AML-193 (cell line): ENCODE results near the gene LRRC74B.
"Not testable (repeated sequence)": the region's sequence is repeated elsewhere in the genome, so short reads cannot be mapped to it uniquely, and the experiment has no call there.

Experiments
- DNase-seq, 2 experiments: peaks; one replicate each; lab custom pipeline; 2025; lab: John Stamatoyannopoulos, UW

LRRC74B gene, protein sequence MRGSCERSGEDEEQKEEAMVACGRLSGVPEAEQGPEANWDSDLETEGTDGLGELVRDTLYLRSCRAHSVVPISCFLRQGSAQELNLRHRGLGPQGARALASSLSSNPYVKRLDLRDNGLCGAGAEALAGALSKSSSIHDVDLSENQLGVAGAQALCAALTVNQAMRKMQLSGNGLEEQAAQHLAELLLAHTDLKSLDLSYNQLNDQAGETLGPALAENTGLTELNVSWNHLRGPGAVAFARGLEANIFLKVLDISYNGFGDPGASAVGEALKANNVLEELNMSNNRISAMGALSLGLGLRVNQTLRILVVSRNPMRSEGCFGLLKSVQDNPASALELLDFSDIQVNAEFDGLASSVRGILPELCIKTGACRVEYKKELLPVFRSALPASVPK

DNA sequence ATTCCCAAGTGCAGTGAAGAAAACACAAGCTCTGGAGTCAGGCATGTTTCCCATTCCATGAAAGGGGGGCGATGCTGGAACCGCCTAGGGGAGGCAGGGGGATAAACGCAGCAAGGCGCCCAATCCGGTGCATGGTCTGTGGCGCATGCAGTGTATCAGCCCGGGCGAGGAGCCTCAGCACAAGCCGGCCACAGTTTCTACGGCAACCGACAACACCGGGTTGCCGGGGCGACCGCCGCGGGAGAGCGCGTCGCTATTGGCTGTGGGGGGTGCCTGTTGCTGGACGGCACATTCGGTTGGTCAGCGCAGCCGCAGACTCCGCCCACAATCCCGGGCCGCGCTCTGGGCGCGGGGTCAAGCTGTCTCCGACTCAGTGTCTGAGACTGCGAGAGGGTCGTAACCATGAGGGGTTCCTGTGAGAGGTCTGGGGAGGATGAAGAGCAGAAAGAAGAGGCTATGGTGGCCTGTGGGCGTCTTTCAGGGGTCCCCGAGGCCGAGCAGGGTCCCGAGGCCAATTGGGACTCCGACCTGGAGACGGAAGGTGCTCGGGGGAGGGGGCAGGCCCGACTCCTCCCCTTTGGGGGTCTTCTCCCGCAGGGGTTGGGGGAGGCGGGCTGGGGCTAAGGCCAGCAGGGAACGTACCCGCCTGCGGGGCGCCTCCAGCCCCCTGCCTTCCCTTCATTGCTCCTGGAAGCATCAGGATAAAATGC lies at the start of gene LRRC74B:
LRRC74B (plus strand) TSS at position 362 of the 710 bp plus-strand sequence; CDS start at position 403, 41 bp downstream.
- peak; percentile 16 to 18 for DNase-seq

DNA sequence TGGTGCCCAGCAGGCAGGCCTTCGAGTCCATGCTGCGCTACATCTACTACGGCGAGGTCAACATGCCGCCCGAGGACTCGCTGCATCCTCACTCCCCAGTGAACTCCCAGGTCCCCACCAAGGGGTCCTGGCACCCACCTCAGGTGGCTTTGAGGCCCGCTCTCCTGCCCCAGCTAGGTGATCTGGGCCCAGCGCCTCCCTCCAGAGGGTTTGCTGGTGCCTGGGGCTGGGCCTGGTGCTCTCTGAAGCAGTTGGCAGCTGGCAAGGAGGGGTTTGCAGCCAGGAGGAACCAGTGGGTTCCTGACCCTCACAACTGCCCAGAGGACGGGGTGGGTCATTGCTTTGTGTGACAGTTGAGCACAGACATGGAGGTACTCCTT lies 49.7 kb upstream of the LRRC74B start:
- no peak for DNase-seq

DNA sequence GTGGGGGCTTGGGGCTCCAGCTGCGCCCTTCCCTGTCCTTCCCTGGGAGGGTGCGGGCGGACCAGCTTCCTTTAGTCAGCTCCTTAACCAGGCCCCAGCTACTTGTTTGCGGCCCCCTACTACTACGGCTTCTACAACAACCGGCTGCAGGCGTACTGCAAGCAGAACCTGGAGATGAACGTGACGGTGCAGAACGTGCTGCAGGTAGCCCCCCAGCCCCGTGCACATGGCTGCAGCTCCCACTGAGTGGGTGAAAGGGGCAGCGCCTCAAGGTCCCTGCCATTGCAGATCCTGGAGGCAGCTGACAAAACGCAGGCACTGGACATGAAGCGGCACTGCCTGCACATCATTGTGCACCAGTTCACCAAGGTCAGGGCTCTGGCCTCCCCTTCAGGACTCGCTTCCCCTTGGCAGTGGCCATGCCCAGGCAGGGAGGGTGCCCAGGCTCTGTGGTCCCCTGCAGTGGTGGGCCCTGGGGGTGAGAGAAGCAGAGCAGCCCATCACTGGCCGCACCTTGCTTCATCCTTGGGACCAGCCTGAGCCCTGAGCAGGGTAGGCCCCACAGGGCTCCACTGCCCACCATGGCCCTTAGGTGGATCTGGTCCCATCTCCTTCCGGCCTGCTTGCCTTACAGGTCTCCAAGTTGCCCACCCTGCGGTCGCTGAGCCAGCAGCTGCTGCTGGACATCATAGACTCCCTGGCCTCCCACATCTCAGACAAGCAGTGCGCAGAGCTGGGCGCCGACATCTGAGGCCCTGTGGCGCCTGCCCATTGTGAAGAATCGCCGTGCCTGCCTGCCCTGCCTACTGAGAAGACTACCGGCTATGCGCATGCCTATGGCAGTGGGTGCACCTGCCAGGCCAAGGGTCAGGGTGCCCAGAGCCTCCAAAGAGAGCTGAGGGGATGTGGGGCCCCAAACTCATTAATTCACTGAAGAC lies 48.9 kb upstream of the LRRC74B start:
- DNase-seq, result no peak

DNA sequence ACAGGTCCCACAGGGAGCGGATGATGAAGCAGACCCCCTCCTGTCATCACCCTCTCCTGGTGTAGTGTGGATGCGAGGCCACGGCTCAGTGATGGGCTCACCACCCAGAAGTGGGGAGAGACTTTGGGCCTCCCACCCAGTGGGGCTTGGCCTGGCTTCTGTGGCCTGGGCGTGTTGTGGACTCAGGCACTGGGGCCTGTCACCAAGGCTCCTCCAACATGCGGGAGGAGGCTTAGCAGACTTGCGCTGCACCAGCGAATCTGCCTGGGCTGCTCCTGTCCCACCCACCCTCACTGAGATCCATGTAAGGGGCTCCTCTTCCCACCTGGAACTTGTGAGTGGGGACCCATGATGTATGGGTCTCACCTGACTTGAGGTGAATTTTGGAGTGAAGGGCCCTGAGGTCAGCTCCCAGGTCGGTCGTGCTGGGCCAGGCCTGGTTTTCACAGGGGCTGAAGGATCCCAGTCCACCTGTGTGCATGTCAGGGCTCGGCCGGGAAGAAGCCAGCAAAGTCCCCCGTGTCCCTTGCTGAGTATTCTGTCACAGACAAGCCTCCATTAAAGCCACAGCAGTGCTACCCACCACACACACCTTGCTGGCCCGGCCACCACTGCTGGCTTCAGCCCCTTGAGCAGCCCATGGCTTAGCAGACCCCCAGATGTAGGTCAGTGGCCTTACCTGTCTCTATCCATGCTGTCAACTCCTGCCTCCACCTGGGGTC lies 48.0 kb upstream of the LRRC74B start:
- DNase-seq, result no peak

DNA sequence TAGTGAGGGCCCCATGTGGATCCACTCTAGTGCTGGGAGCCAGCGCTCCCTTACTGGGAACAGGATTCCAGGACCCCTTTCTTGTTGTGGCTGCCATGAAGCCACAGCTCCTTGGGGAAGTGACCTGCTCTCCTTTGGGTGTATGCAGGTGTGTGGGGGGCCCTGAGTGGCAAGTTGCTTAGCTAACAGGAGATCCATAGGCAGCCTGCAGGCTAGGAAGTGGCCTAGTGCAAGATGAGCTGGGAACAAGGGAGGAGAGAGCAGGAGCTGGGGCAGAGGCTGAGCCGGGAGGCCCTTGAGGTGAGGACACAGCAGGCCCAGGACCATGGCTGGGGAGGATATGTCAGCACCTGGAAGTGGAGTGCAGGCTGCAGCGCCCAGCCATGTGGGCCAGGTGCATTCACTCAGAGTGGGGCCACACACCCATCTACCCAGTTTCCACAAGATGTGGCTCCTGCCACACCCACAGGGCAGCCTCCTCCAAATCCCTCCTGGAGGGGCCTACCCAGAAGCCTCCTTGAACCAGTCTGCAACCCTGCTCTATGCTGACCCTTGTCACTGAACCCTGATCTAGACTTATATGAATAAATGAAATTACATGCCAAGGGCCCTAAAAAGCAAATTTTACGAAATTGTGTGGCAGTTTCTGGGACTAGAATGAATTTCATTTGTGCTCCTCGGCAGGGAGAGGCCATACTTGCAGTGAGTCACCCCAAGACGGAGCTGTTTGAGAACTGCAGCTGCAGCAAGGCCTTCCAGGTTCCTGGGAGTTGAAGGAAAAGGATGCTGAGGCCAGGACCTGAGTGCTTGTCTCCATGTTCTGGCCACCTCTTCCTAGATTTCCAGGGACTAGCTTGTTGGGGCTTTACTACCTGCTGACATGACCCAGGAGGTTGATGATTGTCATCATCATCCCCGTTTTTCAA lies 47.1 kb upstream of the LRRC74B start:
- no peak for DNase-seq

DNA sequence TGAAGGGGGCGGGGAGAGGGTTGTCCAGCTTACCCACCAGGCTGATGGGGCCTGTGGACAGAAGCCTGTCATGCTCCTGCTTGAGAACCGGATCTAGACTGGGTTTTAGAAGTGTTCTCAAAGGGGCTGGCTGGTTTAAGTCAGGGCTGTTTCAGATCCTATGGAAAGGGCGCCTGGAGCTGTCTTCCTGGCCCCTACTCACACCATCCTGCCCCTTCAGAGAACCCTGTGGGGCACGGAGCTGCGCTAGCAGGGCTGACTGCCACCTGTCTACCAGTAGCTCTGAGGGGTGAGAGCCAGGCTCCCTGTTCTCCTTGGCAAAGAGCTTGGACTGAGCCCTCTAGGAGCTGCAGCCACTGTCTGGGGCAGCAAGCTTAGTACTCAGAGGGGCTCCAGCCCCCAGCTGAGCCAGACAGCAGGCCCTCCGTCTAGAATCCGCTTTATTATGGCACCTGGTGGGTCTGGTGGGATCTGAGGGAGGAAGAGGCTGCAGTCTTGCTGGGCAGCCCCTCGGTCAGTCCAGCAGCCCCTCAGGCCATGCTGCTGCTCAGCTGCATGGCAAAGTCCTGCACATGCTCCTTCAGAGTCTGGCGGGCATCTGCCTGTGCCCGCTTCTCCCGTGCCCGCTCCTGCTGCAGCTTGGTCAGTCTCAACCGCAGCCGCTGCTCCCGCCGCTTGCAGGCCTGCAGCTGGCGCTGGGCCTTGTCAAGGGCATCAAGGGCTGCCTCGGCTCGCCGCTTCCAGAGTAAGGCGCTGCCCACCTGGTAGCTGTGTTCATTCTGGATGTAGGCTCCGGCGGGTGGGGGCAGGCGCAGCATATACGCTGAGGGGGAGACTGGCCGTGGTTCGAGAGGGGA lies 46.2 kb upstream of the LRRC74B start:
- DNase-seq, result no peak

DNA sequence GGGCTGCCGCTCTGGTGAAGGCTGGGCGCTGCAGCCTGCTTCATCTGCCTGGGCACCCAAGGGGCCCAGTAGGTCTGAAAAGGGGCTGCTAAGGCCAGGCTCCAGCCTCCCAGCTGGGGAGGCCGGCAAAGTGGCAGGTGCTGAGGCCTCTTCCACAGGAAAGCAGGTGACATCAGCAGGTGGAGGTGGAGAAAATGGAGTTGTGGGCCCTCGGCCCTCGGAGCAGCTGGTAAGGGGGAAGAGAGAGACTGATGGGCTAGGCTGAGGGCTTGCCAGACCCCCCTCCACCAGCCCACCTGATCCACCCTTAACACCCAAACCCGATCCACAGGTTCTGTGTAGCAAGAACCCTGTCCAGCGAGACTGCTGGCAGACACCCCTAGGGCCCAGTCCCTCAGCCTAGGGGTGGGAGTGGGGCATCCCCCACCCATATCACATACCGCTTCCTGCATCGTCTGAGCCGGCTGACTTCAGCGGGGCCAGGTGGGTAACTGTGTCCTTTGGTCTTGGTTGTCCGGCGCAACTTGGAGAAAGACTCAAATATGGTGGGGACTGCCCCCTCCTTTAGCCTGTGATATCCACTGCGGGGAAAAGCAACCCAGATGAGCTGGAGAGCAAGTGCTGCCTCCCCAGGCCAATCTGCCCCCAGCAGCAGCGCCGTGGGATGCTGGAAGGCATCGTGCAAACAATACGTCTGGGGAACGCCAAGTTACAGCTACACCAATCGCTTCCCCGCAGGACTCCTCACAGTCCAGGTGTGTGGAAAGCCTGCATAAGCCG lies 45.3 kb upstream of the LRRC74B start:
- no peak for DNase-seq

DNA sequence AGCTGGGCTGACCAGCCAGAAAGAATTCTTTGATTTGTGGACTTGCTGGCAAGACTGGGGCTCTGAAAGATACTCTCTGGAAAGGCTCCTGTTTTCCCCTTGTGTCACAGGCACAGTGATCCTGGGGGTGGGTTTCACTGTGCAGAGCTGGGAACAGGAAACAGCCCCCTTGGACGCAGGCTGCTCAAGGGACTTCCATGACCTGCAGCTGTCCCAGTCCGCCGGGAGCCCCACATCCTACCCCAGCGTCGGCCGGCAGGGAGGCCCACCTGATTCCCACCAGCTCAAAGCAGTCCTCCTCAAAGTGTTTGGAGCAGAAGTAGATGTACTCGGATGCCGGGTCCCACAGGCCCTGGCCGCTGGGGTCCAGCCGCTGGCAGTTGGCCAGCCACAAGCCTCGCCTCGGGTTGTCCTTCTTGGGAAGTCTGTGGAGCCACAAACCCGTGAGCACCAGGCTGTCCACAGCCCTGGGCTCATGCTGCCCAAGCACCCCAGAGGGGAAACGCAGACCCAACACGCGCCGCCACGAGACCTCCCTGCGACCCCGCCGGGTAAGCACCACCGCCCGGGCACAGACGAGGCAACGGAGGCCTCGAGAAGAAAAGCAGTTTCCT lies 44.7 kb upstream of the LRRC74B start:
- DNase-seq, result no peak

DNA sequence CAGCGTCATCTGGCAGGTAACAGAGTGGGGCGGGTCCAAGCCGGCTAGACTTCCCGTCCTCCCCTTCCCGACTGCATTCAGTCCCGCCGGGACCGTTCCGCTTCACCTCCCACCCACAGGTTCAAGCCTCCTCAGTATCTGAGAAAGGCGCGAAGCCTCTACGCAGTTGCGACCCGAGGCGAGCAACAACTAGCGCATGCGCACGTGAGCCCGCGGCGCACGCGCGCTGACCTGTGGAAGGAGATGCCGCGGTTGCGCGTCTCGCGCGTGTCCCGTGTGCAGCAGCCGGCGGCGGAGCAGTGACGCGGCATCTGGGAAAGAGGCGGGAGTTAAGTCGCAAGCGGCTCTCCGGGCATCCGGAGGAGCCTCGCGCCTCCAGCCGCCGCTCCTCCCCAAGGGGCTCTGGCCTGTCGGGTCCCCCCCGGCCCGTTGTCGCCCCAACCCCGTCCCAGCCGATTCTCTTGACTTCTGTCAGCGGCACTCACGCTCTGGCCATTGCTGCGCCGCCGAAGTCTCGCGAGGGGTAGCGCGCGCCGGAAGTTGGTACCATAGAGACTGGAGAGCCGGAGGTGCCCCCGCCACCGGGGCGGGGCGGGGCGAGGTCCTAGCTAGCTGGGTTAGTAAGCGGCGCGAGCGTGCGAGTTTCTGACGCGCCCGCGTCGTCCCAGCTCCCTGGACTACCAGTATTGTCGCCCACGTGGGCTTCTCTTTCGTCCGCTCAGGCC lies 44.0 kb upstream of the LRRC74B start, which contains the start of gene THAP7:
THAP7 (minus strand) TSS at position 518 of the 725 bp plus-strand sequence; CDS start at position 311, 207 bp downstream.
- peak; percentile 87 for DNase-seq

DNA sequence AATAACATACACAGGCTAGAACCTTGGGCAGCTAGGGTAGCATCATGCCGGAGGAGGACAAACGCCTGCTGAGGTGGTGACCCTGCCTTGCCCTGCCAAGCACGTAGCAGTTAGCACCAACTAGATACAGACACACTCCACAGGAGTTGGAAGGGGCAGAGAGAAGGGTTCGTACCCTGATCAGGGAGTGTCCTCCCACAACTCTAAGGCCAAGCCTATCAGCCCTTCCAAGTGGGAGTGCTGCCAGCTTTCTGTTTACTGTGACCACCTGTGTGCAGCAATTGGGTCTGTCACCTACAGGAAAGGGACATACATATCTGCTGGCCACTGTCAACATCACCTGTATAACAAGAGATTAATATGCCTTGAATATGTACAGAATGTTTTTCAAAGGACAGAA lies 42.0 kb upstream of the LRRC74B start:
- DNase-seq, result no peak

DNA sequence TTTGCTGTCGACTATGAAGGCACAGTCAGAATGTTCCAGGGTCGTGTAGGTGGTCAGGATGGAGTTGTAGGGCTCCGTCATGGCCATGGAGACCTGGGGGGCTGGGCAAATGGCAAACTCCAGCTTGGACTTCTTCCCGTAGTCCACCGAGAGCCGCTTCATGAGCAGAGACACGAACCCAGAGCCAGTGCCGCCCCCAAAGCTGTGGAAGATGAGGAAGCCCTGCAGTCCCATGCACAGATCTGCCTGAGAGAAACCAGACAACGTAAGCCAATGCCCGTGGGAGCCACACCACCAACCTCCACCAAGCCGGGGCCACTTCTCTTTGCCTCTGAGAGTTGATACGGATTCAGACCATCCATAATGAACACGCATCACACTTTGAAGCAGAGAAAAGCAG lies 36.5 kb upstream of the LRRC74B start:
- not testable (repeated sequence) for DNase-seq

DNA sequence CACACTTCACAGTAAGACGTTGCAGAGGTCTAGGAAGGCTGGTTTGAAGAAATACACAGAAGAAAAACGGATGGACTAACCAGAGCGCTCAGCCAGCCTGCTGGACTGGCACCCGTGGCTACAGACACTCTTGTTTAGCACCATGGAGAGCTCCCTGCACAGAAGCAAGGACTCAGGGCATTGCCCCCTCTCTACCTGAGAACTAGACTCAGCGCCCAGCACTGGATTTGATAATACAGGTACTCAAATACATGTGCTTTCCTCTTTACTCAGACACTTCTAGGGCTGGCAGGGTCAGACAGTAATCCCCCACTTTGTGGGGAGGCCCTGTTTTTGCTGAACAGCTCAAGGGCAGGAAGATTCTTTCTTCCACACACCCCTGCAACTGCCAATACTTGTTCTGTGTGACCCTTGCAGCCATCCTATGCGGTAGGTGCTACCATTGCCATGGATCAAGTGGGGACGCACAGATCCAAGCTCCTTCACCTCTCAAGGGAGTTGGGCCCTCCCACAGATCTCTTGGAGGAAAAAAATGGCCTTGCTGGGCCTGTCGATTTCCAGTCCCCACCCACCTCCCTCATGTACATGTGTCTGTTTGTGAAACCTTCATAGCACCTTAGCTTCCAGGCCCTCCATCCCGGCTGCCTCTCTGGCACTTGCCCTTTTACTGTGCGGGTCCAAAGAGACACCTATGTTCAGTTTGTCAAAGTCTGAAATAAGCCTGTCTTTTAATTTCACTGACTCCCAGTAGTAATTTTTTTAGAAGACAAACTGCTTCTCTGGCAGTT lies 35.9 kb upstream of the LRRC74B start:
- DNase-seq, result peak; percentile 11 to 33

DNA sequence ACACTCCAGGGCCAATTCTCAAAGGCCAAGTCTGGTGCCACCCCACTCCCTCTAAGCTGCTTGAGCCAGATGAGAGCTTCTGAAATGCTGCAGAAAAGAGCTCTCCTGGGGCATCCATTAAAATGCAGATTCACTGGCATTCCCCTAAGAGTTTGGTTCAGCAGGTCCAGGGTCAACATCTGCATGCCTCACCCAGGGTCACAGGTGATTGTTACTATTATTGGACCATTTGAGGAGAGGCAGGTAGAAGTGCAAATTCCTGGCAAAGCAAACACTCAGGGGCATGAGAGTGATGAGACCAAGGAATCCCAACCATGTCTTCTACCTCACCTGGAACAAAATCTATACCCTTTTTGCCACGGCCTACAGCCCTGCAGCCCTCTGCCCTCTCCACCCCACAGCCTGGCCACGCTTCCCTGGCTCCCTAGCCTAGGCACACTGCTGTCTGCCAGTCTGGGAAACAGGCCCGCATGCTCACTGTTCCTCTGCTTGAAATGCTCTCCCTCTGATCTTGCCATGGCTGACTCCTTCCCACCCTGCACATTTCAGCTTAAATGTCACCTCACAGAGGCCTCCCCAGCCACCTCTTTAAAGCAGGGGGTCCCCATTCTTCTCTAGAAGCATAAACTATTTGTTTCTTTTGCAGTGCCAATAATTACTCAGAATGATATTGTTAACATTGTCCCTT lies 35.2 kb upstream of the LRRC74B start:
- DNase-seq, result no peak

DNA sequence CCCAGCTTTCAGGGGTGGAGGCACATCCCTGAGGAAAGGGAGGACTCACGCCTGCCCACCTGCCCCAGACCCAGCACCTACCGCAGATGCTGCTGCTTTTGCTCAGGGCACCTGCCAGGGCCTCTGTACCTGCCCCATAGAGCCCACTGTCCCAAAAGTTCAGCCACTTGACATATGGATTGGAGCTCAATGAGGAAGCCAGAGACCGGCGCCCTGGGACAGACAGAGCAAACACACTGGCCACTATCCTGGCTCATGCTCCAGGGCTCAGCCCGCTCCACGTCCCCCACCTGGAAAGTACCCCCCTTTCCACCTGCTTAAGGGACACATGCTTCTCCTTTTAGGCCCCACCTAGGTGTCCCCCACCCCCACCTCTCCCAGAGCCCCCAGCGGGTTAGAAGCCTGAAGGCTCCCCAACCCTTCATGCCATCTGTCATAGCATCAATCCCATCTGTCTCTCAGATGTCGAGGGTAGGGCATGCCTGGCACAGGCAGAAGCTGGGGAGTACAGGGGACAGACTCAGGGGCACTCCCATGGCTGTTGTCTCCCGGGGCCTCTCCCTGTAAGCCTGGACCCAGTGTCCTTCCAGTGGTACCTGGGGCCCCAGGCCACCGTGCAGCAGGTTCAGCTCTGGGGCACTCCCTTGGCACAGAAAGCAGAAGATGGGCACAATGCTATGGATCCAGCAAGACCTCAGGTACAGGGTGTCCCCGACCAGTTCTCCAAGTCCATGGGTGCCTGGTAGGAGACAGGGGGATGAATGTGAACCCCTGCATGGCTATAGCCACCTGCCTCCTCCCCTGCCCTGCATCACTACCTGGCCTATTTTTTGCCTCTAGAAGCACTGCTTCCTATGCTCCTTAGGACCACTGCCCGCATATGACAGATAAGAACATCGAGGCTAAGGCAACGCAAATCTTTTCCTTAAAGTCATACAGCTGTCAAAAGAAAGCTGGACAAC lies 33.0 kb upstream of the LRRC74B start:
- no peak for DNase-seq

DNA sequence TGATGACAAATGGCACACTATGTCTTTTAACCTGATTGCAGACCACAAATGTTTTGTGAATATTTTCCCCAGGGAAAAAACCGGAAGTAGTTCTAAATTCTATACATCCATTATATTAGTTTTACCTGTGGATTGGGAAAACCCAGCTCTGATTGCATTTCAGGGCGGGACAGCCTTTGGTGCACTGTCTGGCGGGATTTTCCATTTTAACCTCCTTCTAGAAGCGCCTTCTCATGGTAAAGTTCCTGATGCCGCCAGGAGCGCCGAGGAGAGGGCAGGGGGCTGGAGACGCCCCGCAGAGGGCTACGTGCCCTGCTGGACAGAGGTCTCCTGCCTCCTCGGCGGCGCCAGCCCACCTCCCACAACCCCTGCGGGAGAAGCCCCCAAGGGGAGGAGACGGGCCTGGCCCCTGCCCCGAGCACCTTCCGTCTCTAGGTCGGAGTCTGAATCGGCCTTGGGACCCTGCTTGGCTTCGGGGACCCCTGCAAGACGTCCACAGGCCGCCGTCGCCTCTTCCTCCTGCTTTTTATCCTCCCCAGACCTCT lies 32.0 kb upstream of the LRRC74B start:
- no peak for DNase-seq
